Iris pigment epithelial cell (primary cell): ENCODE data around the gene SCARB1.

Experiments used
- DNase-seq: peaks from one replicate; pipeline ENCODE4 v3.0.0-alpha.2; 2011; ENCODE audit warnings: low read depth

The SCARB1 gene

GRCh38 chr12:124774462-124775167 lies 89.0 kb downstream of the SCARB1 start:
- DNase-seq, result peak; percentile 94

- DNase-seq, result peak; percentile 63
Measured at GRCh38 chr12:124774054-124774461, 89.6 kb downstream of the SCARB1 start.

- DNase-seq, result no peak
Measured at GRCh38 chr12:124772289-124773170, 91.1 kb downstream of the SCARB1 start.

- DNase-seq, result peak; percentile 59
Measured at GRCh38 chr12:124771462-124772288, 92.0 kb downstream of the SCARB1 start.

- no peak for DNase-seq
Measured at GRCh38 chr12:124770728-124771127, 92.9 kb downstream of the SCARB1 start.

GRCh38 chr12:124769881-124770512 lies 93.7 kb downstream of the SCARB1 start:
- no peak for DNase-seq

- peak; percentile 63 for DNase-seq
Measured at GRCh38 chr12:124769163-124769530, 94.5 kb downstream of the SCARB1 start.

- no peak for DNase-seq
Measured at GRCh38 chr12:124768452-124769162, 95.1 kb downstream of the SCARB1 start.

GRCh38 chr12:124767066-124767821 lies 96.4 kb downstream of the SCARB1 start:
- peak; percentile 50 for DNase-seq

- DNase-seq, result no peak
Measured at GRCh38 chr12:124766727-124767065, 97.0 kb downstream of the SCARB1 start.

GRCh38 chr12:124765581-124766489 lies 97.8 kb downstream of the SCARB1 start:
- no peak for DNase-seq

GRCh38 chr12:124764870-124765580 lies 98.6 kb downstream of the SCARB1 start:
- DNase-seq, result peak; percentile 94

GRCh38 chr12:124764451-124764850 lies 99.2 kb downstream of the SCARB1 start:
- peak; percentile 89 for DNase-seq

- DNase-seq, result no peak
Measured at GRCh38 chr12:124763594-124763979, 100.1 kb downstream of the SCARB1 start.

GRCh38 chr12:124762791-124763593 lies 100.7 kb downstream of the SCARB1 start:
- DNase-seq, result no peak

GRCh38 chr12:124762384-124762783 lies 101.3 kb downstream of the SCARB1 start:
- DNase-seq, result no peak

GRCh38 chr12:124761871-124762270 lies 101.8 kb downstream of the SCARB1 start:
- no peak for DNase-seq

- no peak for DNase-seq
Measured at GRCh38 chr12:124761056-124761455, 102.6 kb downstream of the SCARB1 start.
